HCT116 (cell line): ENCODE measurements around the gene CENPS. TPM values are rescaled to one million over a fixed set of nuclear protein-coding genes. Genes with fewer than 3 reads are reported as not detected.
A peak's percentile ranks its signal among the peaks of the same experiment; 100 is the strongest.

Experiments used
- ATAC-seq: fragments of 200-7000 bp; cut with Tn5 transposase; 2 replicates; pipeline ENCODE4 v1.9.1; 2020; ENCODE audit warnings: mild to moderate bottlenecking, moderate library complexity
- BruUV-seq: library from RNA; stranded (reverse); fragments of 400-500 nt; replicated peaks from 2 replicates; lab custom pipeline; 2021; lab: Mats Ljungman, UMichigan
- CTCF ChIA-PET: fragments of 300-600 bp; sonication (Branson Sonifier 250); formaldehyde crosslinking; loops from one replicate; lab custom pipeline; 2021; ENCODE audit warnings: antibody characterized with exemption; lab: Charles Lee
- POLR2A ChIA-PET: fragments of 300-600, 350-600 bp; sonication (Branson Sonifier 250); formaldehyde crosslinking; loops from one replicate; lab custom pipeline; 2021; ENCODE audit warnings: antibody characterized with exemption; lab: Charles Lee
- RAD21 ChIA-PET, 2 experiments: fragments of 300-600 bp; sonication (Branson Sonifier 250); formaldehyde crosslinking; loops; one replicate each; lab custom pipeline; 2023; ENCODE audit warnings: low total read pairs in 2 of 2; ENCODE audit not compliant: uncharacterized antibody in 2 of 2, unreplicated experiment in 2 of 2, low non-redundant PET in 1 of 2; lab: Charles Lee
- DNase-seq: peaks from one replicate; pipeline ENCODE4 v3.0.0-alpha.2; 2010; ENCODE audit warnings: low read depth, low spot score
- H2AFZ ChIP-seq: fragments of 200-600 bp; shearing (Covaris generic), sonication (generic); 2 replicates; pipeline ENCODE4 v1.6.1; 2017; ENCODE audit warnings: low read depth, mixed run types, mixed read lengths, antibody characterized with exemption, low read length; ENCODE audit not compliant: poor library complexity, severe bottlenecking
- H3K27ac ChIP-seq: 2 replicates; pipeline ENCODE4 v1.5.1; 2012; ENCODE audit warnings: low read depth, low read length
- H3K27me3 ChIP-seq: fragments of 200-600 bp; sonication (generic); 2 replicates; pipeline ENCODE4 v1.6.1; 2016; ENCODE audit warnings: mixed run types, low read length, mixed read lengths; ENCODE audit not compliant: insufficient read depth
- H3K36me3 ChIP-seq, 2 experiments: fragments of 200-500 bp in 1 of 2; fragments of 200-600 bp in 1 of 2; sonication (Bioruptor generic) in 1 of 2; sonication (generic) in 1 of 2; 2 replicates each; pipeline versions ENCODE4 v1.5.1 to v1.6.1; 2014 to 2016; ENCODE audit warnings: low read length in 2 of 2, inconsistent platforms in 1 of 2, mixed read lengths in 1 of 2, mixed run types in 1 of 2; ENCODE audit not compliant: insufficient read depth in 2 of 2, control insufficient read depth in 1 of 2
- H3K4me1 ChIP-seq, 2 experiments: fragments of 200-600 bp in 1 of 2; sonication (generic) in 1 of 2; 2 replicates each; pipeline versions ENCODE4 v1.5.1 to v1.6.1; 2012 to 2017; ENCODE audit warnings: low read length in 2 of 2, inconsistent platforms in 1 of 2, mild to moderate bottlenecking in 1 of 2, mixed read lengths in 1 of 2, mixed run types in 1 of 2, moderate library complexity in 1 of 2; ENCODE audit not compliant: insufficient read depth in 2 of 2, control insufficient read depth in 1 of 2
- H3K4me2 ChIP-seq: fragments of 200-600 bp; sonication (generic); 2 replicates; pipeline ENCODE4 v1.6.1; 2017; ENCODE audit warnings: mixed run types, low read length, mixed read lengths
- H3K4me3 ChIP-seq, 2 experiments: fragments of 200-600 bp in 1 of 2; sonication (generic) in 1 of 2; replicated peaks in 1 of 2; 2 replicates each; pipeline ENCODE4 v1.5.1; 2011 to 2016; ENCODE audit warnings: low read length in 2 of 2, control low read depth in 1 of 2, low read depth in 1 of 2, mild to moderate bottlenecking in 1 of 2, mixed read lengths in 1 of 2, mixed run types in 1 of 2
- H3K79me2 ChIP-seq: fragments of 200-600 bp; sonication (generic); 2 replicates; pipeline ENCODE4 v1.6.1; 2017; ENCODE audit warnings: mild to moderate bottlenecking, mixed run types, low read length, moderate library complexity, mixed read lengths; ENCODE audit not compliant: insufficient read depth
- H3K9ac ChIP-seq: fragments of 200-600 bp; sonication (generic); 2 replicates; pipeline ENCODE4 v1.6.1; 2016; ENCODE audit warnings: low read length, mixed read lengths
- H3K9me2 ChIP-seq: fragments of 200-600 bp; sonication (generic), shearing (Covaris generic); 2 replicates; pipeline ENCODE4 v1.6.1; 2017; ENCODE audit warnings: mixed run types, mild to moderate bottlenecking, moderate library complexity; ENCODE audit not compliant: insufficient read depth
- H3K9me3 ChIP-seq, 2 experiments: fragments of 200-500 bp in 1 of 2; fragments of 200-600 bp in 1 of 2; sonication (Bioruptor generic) in 1 of 2; sonication (generic) in 1 of 2; 2 replicates each; pipeline ENCODE4 v1.6.1; 2014 to 2017; ENCODE audit warnings: low read length in 2 of 2, mixed read lengths in 2 of 2, inconsistent platforms in 1 of 2, low read depth in 1 of 2, mild to moderate bottlenecking in 1 of 2, mixed run types in 1 of 2, moderate library complexity in 1 of 2; ENCODE audit not compliant: control insufficient read depth in 1 of 2, insufficient read depth in 1 of 2
- H4K20me1 ChIP-seq: fragments of 200-600 bp; sonication (generic), shearing (Covaris generic); 2 replicates; pipeline ENCODE4 v1.6.1; 2017; ENCODE audit warnings: mixed run types, mild to moderate bottlenecking, moderate library complexity; ENCODE audit not compliant: insufficient read depth
- CBX3 ChIP-seq: IDR thresholded peaks from 2 replicates; pipeline ENCODE4 v1.6.1; 2012; ENCODE audit warnings: low read depth
- CEBPB ChIP-seq: IDR thresholded peaks from 2 replicates; pipeline ENCODE4 v1.6.1; 2012; ENCODE audit warnings: low read depth
- EGR1 ChIP-seq: IDR thresholded peaks from 2 replicates; pipeline ENCODE4 v1.6.1; 2012; ENCODE audit warnings: low read depth
- ELF1 ChIP-seq: IDR thresholded peaks from 2 replicates; pipeline ENCODE4 v1.6.1; 2012; ENCODE audit warnings: low read depth, borderline replicate concordance
- EZH2phosphoT487 ChIP-seq: fragments of 200-600 bp; IDR thresholded peaks from 2 replicates; pipeline ENCODE4 v1.6.1; 2018; ENCODE audit warnings: antibody characterized with exemption, borderline replicate concordance
- FOSL1 ChIP-seq: IDR thresholded peaks from 2 replicates; pipeline ENCODE4 v1.6.1; 2012; ENCODE audit warnings: low read depth
- JUND ChIP-seq: IDR thresholded peaks from 2 replicates; pipeline ENCODE4 v1.6.1; 2012
- POLR2A ChIP-seq: IDR thresholded peaks from 2 replicates; pipeline ENCODE4 v1.7.0; 2011; ENCODE audit warnings: borderline replicate concordance; ENCODE audit not compliant: insufficient read depth, insufficient read length; ENCODE audit errors: extremely low read depth
- POLR2AphosphoS5 ChIP-seq: IDR thresholded peaks from 2 replicates; pipeline ENCODE4 v1.6.1; 2011; ENCODE audit warnings: mild to moderate bottlenecking, low read depth, low read length, moderate library complexity
- SP1 ChIP-seq: IDR thresholded peaks from 2 replicates; pipeline ENCODE4 v1.6.1; 2012; ENCODE audit warnings: low read depth
- SRF ChIP-seq: IDR thresholded peaks from 2 replicates; pipeline ENCODE4 v1.6.1; 2012; ENCODE audit warnings: low read depth
- TCF7L2 ChIP-seq: IDR thresholded peaks from 2 replicates; pipeline ENCODE4 v1.7.0; 2011; ENCODE audit warnings: borderline replicate concordance, inconsistent platforms; ENCODE audit not compliant: insufficient read depth, insufficient read length; ENCODE audit errors: extremely low read depth
- ZFX ChIP-seq: fragments of 450-650 bp; IDR thresholded peaks from 2 replicates; pipeline ENCODE4 v1.6.1; 2017
- ZNF274 ChIP-seq: fragments of 200-500 bp; sonication (Bioruptor generic); IDR thresholded peaks from 2 replicates; pipeline ENCODE4 v1.6.1; 2014; ENCODE audit warnings: mild to moderate bottlenecking, low read depth, low read length, inconsistent platforms
- intact Hi-C: fragments of 100-400 bp; cut with micrococcal nuclease; formaldehyde crosslinking; loops from 2 replicates; pipeline ENCODE4 v1.10.0; 2022
- total RNA-seq: library from RNA; stranded (reverse); gene quantifications from one replicate; pipeline ENCODE4 v1.2.1, GENCODE V29; 2021; ENCODE audit not compliant: unreplicated experiment
- TF ChIP-seq, protein P1 (sequence below): IDR thresholded peaks from 2 replicates; pipeline ENCODE4 v1.6.1; 2012
- TF ChIP-seq, protein P2 (sequence below): IDR thresholded peaks from 2 replicates; pipeline ENCODE4 v1.6.1; 2012
- TF ChIP-seq, protein P3 (sequence below): IDR thresholded peaks from 2 replicates; pipeline ENCODE4 v1.6.1; 2011; ENCODE audit warnings: mild to moderate bottlenecking, low read length, moderate library complexity; ENCODE audit not compliant: insufficient replicate concordance; ENCODE audit errors: extremely low read depth

CENPS gene
- total RNA-seq, 1 experiment from 2014 or later: 21.9 TPM

DNA sequence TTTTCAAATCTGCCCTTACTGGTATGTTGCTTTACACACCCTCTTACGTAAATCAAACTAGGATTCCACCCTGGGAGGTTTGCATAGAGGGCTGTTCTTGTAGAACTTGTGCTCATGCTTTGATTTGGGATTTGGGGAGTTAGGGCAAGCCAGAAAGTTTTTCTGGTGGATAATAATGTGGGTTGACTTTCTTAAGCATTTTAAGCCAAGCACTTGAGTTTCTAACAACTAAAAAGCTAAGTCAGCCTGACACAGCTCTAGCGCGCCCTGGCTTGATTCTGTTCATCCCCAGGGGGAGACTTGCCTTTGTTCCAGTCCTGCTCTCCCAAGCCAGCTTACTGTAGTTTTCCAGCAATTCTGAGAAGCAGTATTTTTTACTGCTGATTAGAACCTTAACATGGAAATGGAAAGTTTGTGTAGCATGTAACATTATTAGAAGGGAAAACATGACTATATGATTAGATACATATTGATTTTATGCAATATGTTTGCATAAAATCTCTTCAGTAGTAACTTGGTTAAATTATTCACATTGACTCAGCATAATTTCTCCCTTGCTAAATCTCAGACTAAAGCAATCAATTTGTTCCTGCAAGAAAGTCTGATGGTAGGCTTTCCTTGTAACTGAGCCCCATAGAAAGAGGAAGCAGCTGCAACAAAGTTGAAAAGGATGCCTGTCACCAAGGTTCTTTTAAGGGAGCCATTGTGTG lies 42.4 kb upstream of the CENPS start:
- no peaks in the 10 kb centered on the region for H3K27me3 ChIP-seq
- peak overlapping the region; percentile 35; the same call in 1 of the 2 replicates for H3K27ac ChIP-seq
- DNase-seq: no peak
- peak overlapping the region; percentile 2; the same call in 1 of the 2 replicates for H3K4me2 ChIP-seq
- no peaks in the 10 kb centered on the region for H3K9me3 ChIP-seq
- TF ChIP-seq, protein P1, sequence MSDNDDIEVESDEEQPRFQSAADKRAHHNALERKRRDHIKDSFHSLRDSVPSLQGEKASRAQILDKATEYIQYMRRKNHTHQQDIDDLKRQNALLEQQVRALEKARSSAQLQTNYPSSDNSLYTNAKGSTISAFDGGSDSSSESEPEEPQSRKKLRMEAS: no peak
- TF ChIP-seq ZNF274: no peak
- TF ChIP-seq, all 23 proteins: peak for 0
- ChIA-PET CTCF (interaction anchor here (1.2 to 1.6 kb wide), 2 partner anchors 11 to 106 kb away, joined by 4 to 8 read pairs; partner anchors contain the start of gene PGD), RAD21 (interaction anchor here in 1 of 2 experiments (0.6 kb wide), 1 partner anchor 331 kb away, joined by 3 read pairs; no protein-coding TSS in a partner anchor), POLR2A (interaction anchor here (2.3 kb wide), 1 partner anchor 11 kb away, joined by 11 read pairs; the partner anchor contains the start of gene PGD)
- Histone ChIP-seq H3K9me2 (no peaks in the 10 kb centered on the region), H3K4me1 (peaks cover 5 to 9% of the 10 kb centered on the region in 2 experiments; a peak in 3 of 4 replicates), H2AFZ (no peak overlapping the region), H3K79me2 (no peaks in the 10 kb centered on the region), H3K4me3 (no peak overlapping the region), H3K36me3 (no peaks in the 10 kb centered on the region), H4K20me1 (no peaks in the 10 kb centered on the region), H3K9ac (no peak overlapping the region)
- BruUV-seq: no TSS peak
- intact Hi-C loops: no loop called here
- ATAC-seq: no peak

DNA sequence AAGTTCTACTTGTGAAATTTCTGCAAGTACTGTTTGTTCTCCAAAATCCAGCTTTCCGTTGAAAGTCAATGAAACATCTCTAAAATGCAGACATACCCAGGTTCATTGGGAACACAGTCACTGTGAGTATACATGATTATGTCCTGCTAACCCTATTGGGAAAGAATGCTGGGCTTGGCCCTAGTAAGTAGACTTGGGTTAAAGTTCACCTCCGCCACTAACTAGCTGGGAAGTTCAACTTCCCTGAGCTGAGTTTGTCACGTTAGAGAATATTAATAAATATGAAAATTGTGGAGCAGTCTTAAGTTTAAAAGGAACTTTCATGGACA lies 41.9 kb upstream of the CENPS start:
- no peaks in the 10 kb centered on the region for H3K9me3 ChIP-seq
- no TSS peak for BruUV-seq
- DNase-seq: no peak
- CTCF ChIA-PET: interaction anchor here (1.0 to 1.6 kb wide), 3 partner anchors 10 to 106 kb away, joined by 3 to 8 read pairs (median 4); partner anchors contain the start of genes CENPS and PGD
- no peak for TF ChIP-seq POLR2AphosphoS5
- no peak for TF ChIP-seq TCF7L2
- no peak for TF ChIP-seq CBX3
- no peak for TF ChIP-seq ZFX
- TF ChIP-seq SRF: no peak
- TF ChIP-seq CEBPB: no peak
- no peak for TF ChIP-seq ELF1
- TF ChIP-seq FOSL1: no peak
- TF ChIP-seq, protein P2, sequence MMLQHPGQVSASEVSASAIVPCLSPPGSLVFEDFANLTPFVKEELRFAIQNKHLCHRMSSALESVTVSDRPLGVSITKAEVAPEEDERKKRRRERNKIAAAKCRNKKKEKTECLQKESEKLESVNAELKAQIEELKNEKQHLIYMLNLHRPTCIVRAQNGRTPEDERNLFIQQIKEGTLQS: no peak
- TF ChIP-seq, protein P3, sequence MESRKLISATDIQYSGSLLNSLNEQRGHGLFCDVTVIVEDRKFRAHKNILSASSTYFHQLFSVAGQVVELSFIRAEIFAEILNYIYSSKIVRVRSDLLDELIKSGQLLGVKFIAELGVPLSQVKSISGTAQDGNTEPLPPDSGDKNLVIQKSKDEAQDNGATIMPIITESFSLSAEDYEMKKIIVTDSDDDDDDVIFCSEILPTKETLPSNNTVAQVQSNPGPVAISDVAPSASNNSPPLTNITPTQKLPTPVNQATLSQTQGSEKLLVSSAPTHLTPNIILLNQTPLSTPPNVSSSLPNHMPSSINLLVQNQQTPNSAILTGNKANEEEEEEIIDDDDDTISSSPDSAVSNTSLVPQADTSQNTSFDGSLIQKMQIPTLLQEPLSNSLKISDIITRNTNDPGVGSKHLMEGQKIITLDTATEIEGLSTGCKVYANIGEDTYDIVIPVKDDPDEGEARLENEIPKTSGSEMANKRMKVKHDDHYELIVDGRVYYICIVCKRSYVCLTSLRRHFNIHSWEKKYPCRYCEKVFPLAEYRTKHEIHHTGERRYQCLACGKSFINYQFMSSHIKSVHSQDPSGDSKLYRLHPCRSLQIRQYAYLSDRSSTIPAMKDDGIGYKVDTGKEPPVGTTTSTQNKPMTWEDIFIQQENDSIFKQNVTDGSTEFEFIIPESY: no peak
- no peak for TF ChIP-seq JUND
- TF ChIP-seq POLR2A: no peak
- no peak for TF ChIP-seq EGR1
- TF ChIP-seq, protein P1: no peak
- TF ChIP-seq SP1: no peak
- TF ChIP-seq EZH2phosphoT487: no peak
- no peak for TF ChIP-seq ZNF274
- no peaks in the 10 kb centered on the region for H3K79me2 ChIP-seq
- no peaks in the 10 kb centered on the region for H3K9me2 ChIP-seq
- no peak overlapping the region for H3K4me3 ChIP-seq
- H4K20me1 ChIP-seq: no peaks in the 10 kb centered on the region
- H3K9ac ChIP-seq: no peak overlapping the region
- RAD21 ChIA-PET: no interaction called here
- intact Hi-C loops: no loop called here
- no peaks in the 10 kb centered on the region for H3K27me3 ChIP-seq
- peaks cover 5 to 9% of the 10 kb centered on the region in 2 experiments; a peak in 3 of 4 replicates for H3K4me1 ChIP-seq
- no peak overlapping the region for H3K4me2 ChIP-seq
- H3K27ac ChIP-seq: no peak overlapping the region
- ATAC-seq: no peak
- no peak overlapping the region for H2AFZ ChIP-seq
- POLR2A ChIA-PET: interaction anchor here (2.3 kb wide), 1 partner anchor 10 kb away, joined by 11 read pairs; the partner anchor contains the start of gene PGD
- H3K36me3 ChIP-seq: no peaks in the 10 kb centered on the region; a peak in 1 of 4 replicates
